Nucleus accumbens (tissue), 56 donors: ENCODE measurements around the gene PIAS4.
A peak's percentile ranks its signal among the peaks of the same experiment; 100 is the strongest.
"Not testable (repeated sequence)": the region's sequence is repeated elsewhere in the genome, so short reads cannot be mapped to it uniquely, and the experiment has no call there.

ENCODE experiments used
- DNase-seq, 56 donors: peaks; one replicate each; lab custom pipeline; 2025; lab: John Stamatoyannopoulos, UW

The PIAS4 gene

GRCh38 chr19:3987619-3988371 is 19.7 kb upstream of the PIAS4 start:
- DNase-seq, result peak in 52 of 56 donors; percentile 17 to 89 (median 60)

DNA sequence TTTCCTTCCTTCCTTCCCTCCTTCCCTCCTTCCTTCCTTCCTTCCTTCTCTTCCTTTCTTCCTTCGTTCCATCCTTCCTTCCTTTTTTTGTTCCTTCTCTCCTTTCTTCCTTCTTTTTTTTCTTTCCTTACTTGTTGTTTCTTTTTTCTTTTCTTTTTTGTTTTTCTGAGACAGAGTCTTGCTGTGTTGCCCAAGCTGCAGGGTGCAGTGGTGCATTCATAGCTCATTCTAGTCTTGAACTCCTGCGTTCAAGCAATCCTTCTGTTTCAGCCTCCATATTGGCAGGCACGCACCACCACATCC is 16.8 kb upstream of the PIAS4 start:
- no peak for DNase-seq

- no peak for DNase-seq
Observed at GRCh38 chr19:3995607-3996006, 11.9 kb upstream of the PIAS4 start.

DNA sequence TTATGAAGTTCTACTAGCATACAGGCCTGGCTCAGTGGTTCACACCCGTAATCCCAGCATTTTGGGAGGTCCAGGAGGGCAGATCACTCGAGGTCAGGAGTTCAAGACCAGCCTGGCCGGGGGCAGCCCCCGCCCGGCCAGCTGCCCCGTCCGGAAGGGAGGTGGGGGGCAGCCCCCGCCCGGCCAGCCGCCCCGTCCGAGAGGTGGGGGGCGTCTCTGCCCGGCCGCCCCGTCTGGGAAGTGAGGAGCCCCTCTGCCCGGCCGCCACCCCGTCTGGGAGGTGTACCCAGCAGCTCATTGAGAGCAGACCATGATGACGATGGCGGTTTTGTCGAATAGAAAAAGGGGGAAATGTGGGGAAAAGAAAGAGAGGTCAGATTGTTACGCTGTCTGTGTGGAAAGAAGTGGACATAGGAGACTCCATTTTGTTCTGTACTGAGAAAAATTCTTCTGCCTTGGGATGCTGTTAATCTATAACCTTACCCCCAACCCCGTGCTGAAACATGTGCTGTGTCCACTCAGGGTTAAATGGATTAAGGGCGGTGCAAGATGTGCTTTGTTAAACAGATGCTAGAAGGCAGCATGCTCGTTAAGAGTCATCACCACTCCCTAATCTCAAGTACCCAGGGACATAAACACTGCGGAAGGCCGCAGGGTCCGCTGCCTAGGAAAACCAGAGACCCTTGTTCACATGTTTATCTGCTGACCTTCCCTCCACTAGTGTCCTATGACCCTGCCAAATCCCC is 8.7 kb upstream of the PIAS4 start:
- DNase-seq, result not testable (repeated sequence)

GRCh38 chr19:4000798-4001197 is 6.7 kb upstream of the PIAS4 start:
- not testable (repeated sequence) for DNase-seq

- not testable (repeated sequence) for DNase-seq
Observed at GRCh38 chr19:4005436-4005835, 2.1 kb upstream of the PIAS4 start.

- peak in 5 of 56 donors; percentile 8 to 38 (median 17) for DNase-seq
Observed at GRCh38 chr19:4007836-4008539, 452 bp downstream of the PIAS4 start.

GRCh38 chr19:4009990-4010807 is 2.7 kb downstream of the PIAS4 start:
- DNase-seq, result no peak

DNA sequence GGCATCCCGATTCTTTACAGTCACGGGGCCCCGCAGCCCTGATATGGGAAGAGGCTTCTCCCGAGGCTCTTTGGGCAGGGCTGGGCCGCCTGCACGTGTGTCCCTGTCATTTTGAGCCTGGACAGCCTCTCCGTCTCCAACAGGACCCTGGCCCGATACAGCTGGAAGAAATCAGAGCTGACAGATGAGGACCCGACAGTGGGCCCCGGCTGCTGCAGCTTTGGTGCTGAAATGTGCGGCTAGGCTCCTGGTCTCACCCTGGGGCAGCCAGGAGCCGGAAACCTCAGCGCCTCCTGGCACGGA is 3.2 kb downstream of the PIAS4 start:
- no peak for DNase-seq

GRCh38 chr19:4011430-4011829 is 3.9 kb downstream of the PIAS4 start:
- not testable (repeated sequence) for DNase-seq

DNA sequence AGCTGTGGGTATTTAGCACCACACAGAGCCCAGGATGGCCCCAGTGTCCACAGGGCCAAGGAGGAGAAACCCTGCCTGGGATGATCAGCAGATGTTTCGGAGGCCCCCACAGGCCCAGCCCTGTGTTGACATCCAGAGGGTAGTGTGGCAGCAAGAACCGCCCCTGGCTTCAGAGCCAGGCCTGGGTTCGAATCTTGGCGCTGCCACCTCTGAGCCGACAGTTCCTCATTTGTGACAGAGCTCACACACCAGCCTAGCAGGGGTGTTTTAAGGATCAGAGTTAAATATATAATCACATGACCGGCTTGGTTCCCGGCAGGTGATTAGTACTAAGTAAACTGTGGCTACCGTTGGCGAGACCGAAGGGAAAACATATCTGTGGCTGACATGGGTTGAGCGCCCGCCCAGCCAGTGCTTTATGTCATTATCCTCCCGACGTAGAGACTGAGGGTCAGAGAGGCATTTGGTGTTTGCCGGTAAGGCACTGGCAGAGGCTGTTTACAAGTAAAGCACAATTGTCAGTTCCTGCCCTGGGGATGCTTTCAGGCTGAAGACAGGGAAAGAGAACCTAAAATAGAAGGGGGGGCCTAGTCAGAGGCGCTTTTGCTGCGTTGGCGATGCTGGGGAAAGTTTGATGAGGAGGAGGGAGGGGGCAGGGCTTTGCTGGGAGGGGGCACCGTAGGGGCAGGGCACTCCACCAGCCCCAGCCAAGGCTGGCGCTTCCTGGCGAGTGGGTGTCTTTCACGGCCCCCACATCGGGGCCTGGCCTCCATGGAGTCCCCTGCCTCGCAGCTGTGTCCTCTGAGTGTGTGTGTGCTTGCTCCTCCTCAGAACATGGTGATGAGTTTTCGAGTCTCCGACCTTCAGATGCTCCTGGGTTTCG is 4.8 kb downstream of the PIAS4 start:
- DNase-seq, result peak in 1 of 56 donors; percentile 14

GRCh38 chr19:4012975-4013634 is 5.6 kb downstream of the PIAS4 start:
- DNase-seq, result no peak

- peak in 21 of 56 donors; percentile 3 to 56 (median 36) for DNase-seq
Observed at GRCh38 chr19:4013886-4014540, 6.5 kb downstream of the PIAS4 start.

DNA sequence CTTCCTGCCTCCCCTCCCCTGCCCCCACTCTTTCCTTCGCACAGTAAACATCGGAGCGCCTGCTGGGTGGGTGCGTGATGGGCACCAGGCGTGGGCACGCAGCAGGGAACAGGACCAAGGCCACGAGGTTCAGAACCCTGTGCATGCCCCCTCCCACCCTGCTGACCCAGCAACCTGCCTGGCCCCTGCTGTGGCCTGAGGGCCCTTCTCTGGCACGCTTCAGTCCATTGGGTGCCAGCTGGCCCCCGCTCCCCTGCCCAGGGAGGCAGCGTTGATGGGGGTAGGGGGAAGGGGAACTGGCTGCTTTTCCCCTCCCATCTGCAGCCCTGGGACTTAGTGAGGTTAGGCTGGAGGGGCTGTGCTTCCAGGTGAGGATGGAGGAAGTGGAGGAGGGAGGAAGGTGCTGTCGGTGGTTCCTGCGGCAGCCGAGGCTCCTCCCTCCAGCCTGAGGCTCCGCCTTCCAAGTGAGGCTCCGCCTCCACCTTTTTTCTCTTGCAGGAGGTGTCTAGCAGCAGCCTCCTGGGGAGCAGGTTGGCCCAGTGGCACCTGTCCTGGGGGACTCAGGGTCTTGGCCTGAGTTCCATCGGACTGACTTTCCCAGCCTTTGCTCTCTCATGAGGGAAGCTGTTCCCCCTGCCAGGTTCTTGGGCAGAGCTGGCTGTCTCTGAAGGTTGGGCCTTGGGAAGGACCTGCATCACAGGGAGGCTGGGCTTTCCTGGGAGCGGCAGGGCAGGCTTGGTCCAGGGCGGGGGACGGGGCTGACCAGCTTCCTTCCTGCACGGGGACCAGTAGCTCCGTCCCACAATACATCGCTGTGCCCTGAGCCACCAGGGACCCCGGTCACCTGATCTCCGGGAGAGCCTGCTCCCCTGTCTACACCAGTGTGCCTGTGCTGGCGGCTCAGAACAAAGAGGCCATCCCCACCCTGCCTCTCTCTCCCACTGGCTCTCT is 7.3 kb downstream of the PIAS4 start:
- no peak for DNase-seq

DNA sequence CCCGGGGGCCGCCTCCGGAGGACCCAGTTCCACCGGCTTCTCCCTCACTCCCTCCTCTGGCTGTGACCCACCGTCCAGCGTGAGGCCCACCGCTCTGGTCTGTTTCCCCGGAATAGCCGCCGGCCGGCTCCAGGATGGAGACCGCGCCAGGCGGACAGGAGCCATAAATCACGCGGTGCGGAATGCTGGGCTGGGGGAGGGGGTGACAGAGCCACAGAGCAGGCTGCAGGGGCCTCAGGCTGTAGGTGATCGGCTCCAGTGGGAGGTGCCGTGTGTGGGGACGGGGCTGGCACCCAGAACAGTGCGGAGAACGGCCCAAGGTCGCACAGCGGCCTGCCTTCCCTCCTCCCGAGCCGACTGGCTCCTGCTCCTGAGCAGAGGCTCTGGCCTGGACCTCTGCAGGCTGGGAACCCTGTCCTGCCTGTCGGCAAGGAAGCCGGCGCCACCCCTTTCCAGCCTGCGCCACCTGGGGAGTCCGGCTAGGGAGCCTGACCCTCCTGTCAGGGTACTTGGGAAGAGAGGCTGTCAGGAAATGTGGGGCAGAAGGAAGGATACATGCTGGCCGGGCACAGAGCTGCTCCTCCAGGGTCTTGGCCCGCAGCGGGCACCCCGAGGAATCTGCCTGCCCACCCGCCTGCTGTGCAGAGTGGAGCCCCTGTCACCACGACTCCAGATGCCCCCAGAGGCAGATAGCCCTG is 8.3 kb downstream of the PIAS4 start:
- no peak for DNase-seq

- peak in 52 of 56 donors; percentile 7 to 91 (median 76) for DNase-seq
Observed at GRCh38 chr19:4016486-4016885, 8.9 kb downstream of the PIAS4 start.
